Activated naive CD8-positive, alpha-beta T cell treated with anti-CD3 and anti-CD28 coated beads for 36 hours (primary cell): ENCODE data around the gene ZCRB1. TPM values are rescaled to one million over a fixed set of nuclear protein-coding genes. Genes with fewer than 3 reads are reported as not detected.

Experiments
- DNase-seq: peaks from one replicate; pipeline ENCODE4 v3.0.0; 2021
- H3K27ac Mint-ChIP-seq: one replicate; pipeline ENCODE4 v1.8.0; 2022; ENCODE audit warnings: mild to moderate bottlenecking, moderate library complexity, mixed read lengths
- H3K27me3 Mint-ChIP-seq: one replicate; pipeline ENCODE4 v1.8.0; 2022; ENCODE audit warnings: mild to moderate bottlenecking, mixed read lengths
- H3K36me3 Mint-ChIP-seq: one replicate; pipeline ENCODE4 v1.8.0; 2021; ENCODE audit warnings: mild to moderate bottlenecking, mixed read lengths
- H3K4me1 Mint-ChIP-seq: one replicate; pipeline ENCODE4 v1.8.0; 2021; ENCODE audit warnings: mixed read lengths
- H3K4me3 Mint-ChIP-seq: one replicate; pipeline ENCODE4 v1.8.0; 2022; ENCODE audit warnings: mild to moderate bottlenecking, moderate library complexity, mixed read lengths
- H3K9me3 Mint-ChIP-seq: one replicate; pipeline ENCODE4 v1.8.0; 2022; ENCODE audit warnings: mixed read lengths
- total RNA-seq, 2 experiments: library from RNA; stranded (reverse); gene quantifications; one replicate each; pipeline ENCODE4 v1.2.3, GENCODE V29; 2021

Gene ZCRB1
- total RNA-seq, 2 experiments from 2014 or later = 74.2 to 78.3 TPM

- peaks cover 2% of the 10 kb centered on the region for H3K36me3 Mint-ChIP-seq
- no peak overlapping the region for H3K27ac Mint-ChIP-seq
- DNase-seq = no peak
- H3K9me3 Mint-ChIP-seq = no peaks in the 10 kb centered on the region
- no peak overlapping the region for H3K4me3 Mint-ChIP-seq
- peaks cover 3% of the 10 kb centered on the region for H3K27me3 Mint-ChIP-seq
- peaks cover 4% of the 10 kb centered on the region for H3K4me1 Mint-ChIP-seq
These were observed 50.4 kb downstream of the ZCRB1 start for GRCh38 chr12:42275499-42275898.

DNA sequence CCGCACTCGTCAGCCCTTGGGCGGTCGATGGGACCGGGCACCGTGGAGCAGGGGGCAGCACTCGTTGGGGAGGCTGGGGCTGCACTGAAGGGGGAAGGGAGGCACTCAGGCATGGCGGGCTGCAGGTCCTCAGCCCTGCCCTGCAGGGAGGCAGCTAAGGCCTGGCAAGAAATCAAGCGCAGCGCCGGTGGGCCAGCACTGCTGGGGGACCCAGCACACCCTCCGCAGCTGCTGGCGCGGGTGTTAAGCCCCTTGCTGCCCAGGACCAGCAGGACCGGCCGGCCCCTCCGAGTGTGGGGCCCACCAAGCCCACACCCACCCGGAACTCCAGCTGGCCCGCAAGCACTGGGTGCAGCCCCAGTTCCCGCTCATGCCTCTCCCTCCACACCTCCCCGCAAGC lies 52.2 kb downstream of the ZCRB1 start:
- no peak for DNase-seq
- Mint-ChIP-seq H3K27ac (no peak overlapping the region), H3K4me3 (no peak overlapping the region), H3K9me3 (no peaks in the 10 kb centered on the region), H3K27me3 (peaks cover 3% of the 10 kb centered on the region), H3K4me1 (peaks cover 4% of the 10 kb centered on the region), H3K36me3 (peaks cover 1% of the 10 kb centered on the region)

DNA sequence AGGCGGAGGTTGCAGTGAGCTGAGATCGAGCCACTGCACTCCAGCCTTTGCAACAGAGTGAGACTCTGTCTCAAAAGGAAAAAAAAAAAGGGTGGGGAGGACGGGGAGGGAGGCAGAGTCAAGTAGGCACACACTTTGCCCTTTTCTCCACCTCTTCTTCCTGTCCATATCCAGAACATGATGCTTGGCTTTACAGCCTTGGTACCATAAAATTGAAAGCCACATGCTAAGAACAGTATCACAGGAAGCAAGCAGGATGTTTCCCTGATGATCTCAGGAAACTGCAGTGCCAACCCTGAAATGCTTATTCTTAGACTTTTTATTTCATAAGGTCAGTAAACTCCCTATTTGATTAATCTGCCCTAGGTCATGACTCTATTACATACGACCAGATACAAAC lies 55.3 kb downstream of the ZCRB1 start:
- no peaks in the 10 kb centered on the region for H3K36me3 Mint-ChIP-seq
- peaks cover 3% of the 10 kb centered on the region for H3K27me3 Mint-ChIP-seq
- no peaks in the 10 kb centered on the region for H3K9me3 Mint-ChIP-seq
- H3K4me1 Mint-ChIP-seq = peaks cover 4% of the 10 kb centered on the region
- DNase-seq = no peak
- no peak overlapping the region for H3K4me3 Mint-ChIP-seq
- H3K27ac Mint-ChIP-seq = no peak overlapping the region

DNA sequence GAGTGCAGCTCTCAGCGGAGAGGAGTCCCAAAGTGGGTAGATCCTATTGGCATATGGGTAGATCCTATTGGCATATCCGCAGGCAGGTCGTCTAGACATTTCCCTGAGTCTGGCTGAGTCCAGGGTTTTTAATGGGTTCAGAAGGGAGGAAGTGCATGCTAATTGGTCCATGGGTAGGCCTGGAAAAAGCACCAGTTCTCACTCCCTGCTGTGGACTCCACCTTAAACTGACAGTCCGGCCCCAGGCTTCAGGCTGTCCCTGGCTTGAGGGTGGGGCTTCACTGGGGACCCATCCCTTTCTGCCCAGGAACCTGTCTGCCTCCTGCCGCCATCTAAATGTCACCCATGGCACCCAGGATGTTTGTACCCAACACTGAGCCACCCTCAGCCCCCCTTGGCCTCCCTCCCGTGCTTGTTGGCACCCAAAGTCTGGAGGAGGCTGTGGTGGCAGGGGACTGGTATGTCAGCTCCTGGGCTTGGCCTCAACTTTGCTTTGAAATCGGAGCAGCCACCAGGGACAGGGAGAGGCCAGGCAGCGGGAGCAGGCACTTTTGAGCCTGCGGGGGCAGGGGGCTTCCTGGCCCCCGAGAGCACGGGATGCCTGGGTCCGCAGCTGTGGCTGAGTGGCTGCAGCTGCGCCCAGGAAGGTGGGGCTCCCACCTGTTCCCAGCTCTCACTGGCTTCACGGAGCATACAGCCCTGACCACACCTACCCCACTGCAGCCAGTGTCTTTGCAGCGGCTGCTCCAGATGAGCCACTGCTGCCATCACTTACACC lies 58.3 kb downstream of the ZCRB1 start:
- Mint-ChIP-seq H3K9me3 (no peaks in the 10 kb centered on the region), H3K36me3 (no peaks in the 10 kb centered on the region), H3K27me3 (peaks cover 3% of the 10 kb centered on the region), H3K27ac (no peak overlapping the region), H3K4me1 (peaks cover 4% of the 10 kb centered on the region), H3K4me3 (no peak overlapping the region)
- DNase-seq = no peak

DNA sequence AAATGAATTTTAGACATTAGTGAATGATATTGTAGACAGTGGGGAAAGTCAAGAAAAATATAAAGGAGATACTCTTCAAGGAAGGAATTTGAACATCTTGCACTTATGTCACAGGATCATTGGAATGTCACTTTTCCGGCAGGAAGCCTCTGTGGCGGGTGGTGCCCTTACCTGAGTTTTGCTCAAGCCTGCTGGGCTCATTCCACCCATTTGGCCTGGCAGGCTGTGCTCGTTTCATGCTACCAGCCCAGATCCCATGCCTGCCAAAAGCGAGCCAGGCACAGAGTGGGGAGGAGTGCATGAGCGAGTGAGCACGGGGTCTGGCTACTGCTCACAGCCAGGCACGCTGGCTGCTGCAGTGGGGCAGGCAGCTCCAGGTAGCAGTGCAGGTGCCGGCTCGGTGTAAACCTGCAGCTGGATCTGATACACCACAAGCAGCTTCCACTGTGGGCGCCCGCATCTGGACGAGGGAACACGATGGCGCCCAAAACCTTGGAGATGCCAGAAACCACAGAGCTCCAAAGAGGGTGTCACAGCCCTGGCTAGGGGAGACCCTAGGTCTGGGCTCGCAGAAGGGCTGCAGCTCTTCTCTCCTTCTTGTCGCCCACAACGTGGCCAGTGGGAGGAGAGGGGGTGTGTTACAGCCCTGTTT lies 59.2 kb downstream of the ZCRB1 start:
- no peak overlapping the region for H3K27ac Mint-ChIP-seq

DNA sequence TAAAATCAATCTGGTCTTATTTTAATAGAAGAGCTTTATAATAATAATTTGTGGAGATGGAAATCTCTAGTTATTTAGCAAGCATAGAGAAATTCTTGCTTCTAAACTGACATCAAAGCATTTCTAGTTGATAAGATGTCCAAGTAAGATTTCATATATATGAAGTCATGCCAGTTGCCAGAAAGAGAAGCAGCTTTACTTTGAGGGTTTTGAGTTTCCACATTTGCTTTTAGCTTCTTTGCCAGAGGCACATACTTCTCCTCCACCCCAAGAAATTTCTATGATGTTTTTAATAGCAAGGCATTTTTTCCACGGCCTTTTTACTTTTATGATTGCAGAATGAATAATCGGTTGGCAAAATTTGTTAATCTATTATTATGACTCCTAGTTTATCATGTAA lies 63.6 kb downstream of the ZCRB1 start:
- no peak for DNase-seq
- no peaks in the 10 kb centered on the region for H3K9me3 Mint-ChIP-seq
- no peak overlapping the region for H3K4me3 Mint-ChIP-seq
- H3K4me1 Mint-ChIP-seq = no peaks in the 10 kb centered on the region
- H3K27ac Mint-ChIP-seq = no peak overlapping the region
- no peaks in the 10 kb centered on the region for H3K27me3 Mint-ChIP-seq
- peaks cover under 1% of the 10 kb centered on the region for H3K36me3 Mint-ChIP-seq

More for the DNA sequence above, 59.2 kb downstream of the ZCRB1 start:
- H3K9me3 Mint-ChIP-seq = no peaks in the 10 kb centered on the region
- no peaks in the 10 kb centered on the region for H3K36me3 Mint-ChIP-seq
- H3K4me3 Mint-ChIP-seq = no peak overlapping the region
- no peak for DNase-seq
- H3K27me3 Mint-ChIP-seq = peaks cover 3% of the 10 kb centered on the region
- peaks cover 4% of the 10 kb centered on the region for H3K4me1 Mint-ChIP-seq

Other genes starting within 250 kb of the ZCRB1 start
- 1 to 10 TPM; 7.0 to 7.1 TPM for gene GXYLT1, start 181.2 kb downstream of the ZCRB1 start, total RNA-seq
- 10 to 100 TPM; 27.5 to 36.3 TPM for gene YAF2, start 87.8 kb downstream of the ZCRB1 start, total RNA-seq
- gene PPHLN1, start 73 bp upstream of the ZCRB1 start, total RNA-seq = 10 to 100 TPM; 81.2 to 81.6 TPM